ENCODE measurements around the gene TMPRSS15.

The TMPRSS15 gene

DNA sequence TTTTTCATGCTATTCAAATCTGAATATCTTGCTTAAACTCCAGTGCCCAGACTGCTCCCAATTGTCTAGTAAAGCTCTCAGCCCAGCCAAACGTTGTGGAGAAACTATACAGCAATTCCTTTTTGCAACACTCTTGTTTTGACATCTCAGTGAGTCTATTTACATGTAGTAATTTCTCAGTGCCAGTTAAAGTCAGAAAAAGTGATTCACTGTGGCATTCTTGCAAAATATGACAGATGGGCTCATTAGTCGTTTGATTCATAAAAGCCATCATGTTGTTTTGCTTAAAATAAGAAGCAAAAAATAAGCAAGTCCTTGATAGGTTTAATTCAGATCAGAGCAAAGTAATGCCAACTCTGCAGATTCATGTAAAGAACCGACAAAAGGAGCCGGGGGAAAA is 20.7 kb upstream of the TMPRSS15 start:
- in situ Hi-C loops (cut with MboI; ENCODE audit: low sequenced_read_pairs, unreplicated experiment) = no loop called here
- DNase-seq (ENCODE audit: low spot score) = no peak
- TF ChIP-seq, protein P1, sequence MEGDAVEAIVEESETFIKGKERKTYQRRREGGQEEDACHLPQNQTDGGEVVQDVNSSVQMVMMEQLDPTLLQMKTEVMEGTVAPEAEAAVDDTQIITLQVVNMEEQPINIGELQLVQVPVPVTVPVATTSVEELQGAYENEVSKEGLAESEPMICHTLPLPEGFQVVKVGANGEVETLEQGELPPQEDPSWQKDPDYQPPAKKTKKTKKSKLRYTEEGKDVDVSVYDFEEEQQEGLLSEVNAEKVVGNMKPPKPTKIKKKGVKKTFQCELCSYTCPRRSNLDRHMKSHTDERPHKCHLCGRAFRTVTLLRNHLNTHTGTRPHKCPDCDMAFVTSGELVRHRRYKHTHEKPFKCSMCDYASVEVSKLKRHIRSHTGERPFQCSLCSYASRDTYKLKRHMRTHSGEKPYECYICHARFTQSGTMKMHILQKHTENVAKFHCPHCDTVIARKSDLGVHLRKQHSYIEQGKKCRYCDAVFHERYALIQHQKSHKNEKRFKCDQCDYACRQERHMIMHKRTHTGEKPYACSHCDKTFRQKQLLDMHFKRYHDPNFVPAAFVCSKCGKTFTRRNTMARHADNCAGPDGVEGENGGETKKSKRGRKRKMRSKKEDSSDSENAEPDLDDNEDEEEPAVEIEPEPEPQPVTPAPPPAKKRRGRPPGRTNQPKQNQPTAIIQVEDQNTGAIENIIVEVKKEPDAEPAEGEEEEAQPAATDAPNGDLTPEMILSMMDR (IDR thresholded peaks at IDR 0.05; ENCODE audit: borderline replicate concordance, control extremely low read depth, extremely low read depth, insufficient read depth, missing control alignments) = no peak

GRCh38 chr21:18417141-18417790 is 13.7 kb upstream of the TMPRSS15 start:
- TF ChIP-seq, protein P1 (IDR thresholded peaks at IDR 0.05; ENCODE audit: borderline replicate concordance, control extremely low read depth, extremely low read depth, insufficient read depth, missing control alignments) = no peak
- DNase-seq (ENCODE audit: low spot score) = no peak
- in situ Hi-C loops (cut with MboI; ENCODE audit: low sequenced_read_pairs, unreplicated experiment) = no loop called here

DNA sequence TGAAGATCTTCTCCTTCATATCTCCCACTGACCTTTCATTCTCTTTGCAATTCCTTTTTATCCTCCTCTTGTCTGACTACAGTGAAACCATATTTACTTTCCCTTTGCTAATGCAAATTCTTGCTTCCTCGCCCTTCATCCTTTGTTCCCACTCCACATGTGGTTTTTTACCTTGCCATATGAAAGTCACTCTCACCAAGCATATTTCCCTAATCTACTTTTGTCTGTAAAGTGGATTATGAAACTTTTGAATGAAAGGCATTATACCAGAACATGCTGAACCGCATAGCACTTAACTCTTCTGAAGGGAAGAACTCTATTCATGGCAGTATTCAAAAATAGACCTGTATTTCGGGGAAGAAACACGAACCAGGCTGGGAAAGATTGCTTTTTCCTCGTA is 8.0 kb upstream of the TMPRSS15 start:
- TF ChIP-seq, protein P1 (IDR thresholded peaks at IDR 0.05; ENCODE audit: borderline replicate concordance, control extremely low read depth, extremely low read depth, insufficient read depth, missing control alignments) = no peak
- in situ Hi-C loops (cut with MboI; ENCODE audit: low sequenced_read_pairs, unreplicated experiment) = no loop called here
- DNase-seq (ENCODE audit: low spot score) = no peak

- no peak for DNase-seq (ENCODE audit: low spot score)
- in situ Hi-C loops (cut with MboI; ENCODE audit: low sequenced_read_pairs, unreplicated experiment) = no loop called here
- TF ChIP-seq, protein P1 (IDR thresholded peaks at IDR 0.05; ENCODE audit: borderline replicate concordance, control extremely low read depth, extremely low read depth, insufficient read depth, missing control alignments) = no peak
These were observed 6.0 kb upstream of the TMPRSS15 start for GRCh38 chr21:18409579-18409978.

- TF ChIP-seq, protein P1 (IDR thresholded peaks at IDR 0.05; ENCODE audit: borderline replicate concordance, control extremely low read depth, extremely low read depth, insufficient read depth, missing control alignments) = no peak
- in situ Hi-C loops (cut with MboI; ENCODE audit: low sequenced_read_pairs, unreplicated experiment) = no loop called here
- DNase-seq (ENCODE audit: low spot score) = no peak
These were observed 4.7 kb downstream of the TMPRSS15 start for GRCh38 chr21:18398843-18399242.

- TF ChIP-seq, protein P1 (IDR thresholded peaks at IDR 0.05; ENCODE audit: borderline replicate concordance, control extremely low read depth, extremely low read depth, insufficient read depth, missing control alignments) = no peak
- in situ Hi-C loops (cut with MboI; ENCODE audit: low sequenced_read_pairs, unreplicated experiment) = no loop called here
- DNase-seq (ENCODE audit: low spot score) = no peak
These were observed 15.6 kb downstream of the TMPRSS15 start for GRCh38 chr21:18387994-18388393.
